ENCODE results near the gene B4GAT1.

Gene B4GAT1

DNA sequence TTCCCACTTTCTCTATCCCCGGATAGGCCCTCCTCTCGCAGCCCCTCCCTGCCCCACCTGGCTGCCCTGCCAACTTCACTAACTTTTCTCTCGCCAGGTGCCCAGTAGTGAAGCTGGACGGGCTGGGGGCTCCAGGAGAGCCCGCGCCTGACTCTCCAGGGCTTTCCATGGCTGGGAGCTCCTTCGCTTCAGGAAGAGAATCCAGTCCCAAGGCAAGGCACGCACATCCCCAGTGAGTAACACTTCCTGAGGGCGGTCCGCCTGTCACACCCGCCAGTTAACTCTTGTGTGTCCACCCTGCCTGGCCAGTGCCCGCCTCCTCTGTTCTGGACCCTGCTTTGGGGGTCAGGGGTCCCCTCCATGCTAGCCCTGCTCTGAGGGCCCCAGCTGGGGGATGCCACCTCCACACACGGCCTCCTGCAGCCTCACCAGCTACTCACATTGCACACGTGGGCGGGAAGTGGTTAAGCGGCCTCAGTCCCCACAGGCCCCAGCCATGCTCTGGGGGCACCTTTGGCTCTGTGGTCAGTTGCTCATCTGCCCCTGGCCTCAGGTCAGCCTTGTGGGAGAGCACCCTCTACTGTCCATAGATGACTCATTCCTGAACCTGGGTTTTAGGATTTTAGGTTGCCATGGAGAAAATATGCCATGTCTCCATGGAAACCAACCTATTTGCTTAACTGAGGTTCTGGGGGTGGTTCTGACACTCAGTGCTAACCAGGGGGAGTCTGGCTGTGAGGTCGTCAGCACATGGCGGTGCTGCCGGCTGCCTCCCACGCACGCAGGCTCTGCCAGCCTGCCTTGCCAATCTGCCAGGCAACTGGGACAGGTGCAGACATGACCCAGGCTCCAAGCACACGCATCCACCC, 11.0 kb downstream of the B4GAT1 start, which contains the start of gene RIN1:
TSS of gene RIN1 (minus strand) at position 201 of the 869 bp plus-strand sequence. CDS start at position 169, 32 bp downstream.
- DNase-seq = no peak

- no peak for DNase-seq
Measured at GRCh38 chr11:66335531-66336233, 11.7 kb downstream of the B4GAT1 start.

DNA sequence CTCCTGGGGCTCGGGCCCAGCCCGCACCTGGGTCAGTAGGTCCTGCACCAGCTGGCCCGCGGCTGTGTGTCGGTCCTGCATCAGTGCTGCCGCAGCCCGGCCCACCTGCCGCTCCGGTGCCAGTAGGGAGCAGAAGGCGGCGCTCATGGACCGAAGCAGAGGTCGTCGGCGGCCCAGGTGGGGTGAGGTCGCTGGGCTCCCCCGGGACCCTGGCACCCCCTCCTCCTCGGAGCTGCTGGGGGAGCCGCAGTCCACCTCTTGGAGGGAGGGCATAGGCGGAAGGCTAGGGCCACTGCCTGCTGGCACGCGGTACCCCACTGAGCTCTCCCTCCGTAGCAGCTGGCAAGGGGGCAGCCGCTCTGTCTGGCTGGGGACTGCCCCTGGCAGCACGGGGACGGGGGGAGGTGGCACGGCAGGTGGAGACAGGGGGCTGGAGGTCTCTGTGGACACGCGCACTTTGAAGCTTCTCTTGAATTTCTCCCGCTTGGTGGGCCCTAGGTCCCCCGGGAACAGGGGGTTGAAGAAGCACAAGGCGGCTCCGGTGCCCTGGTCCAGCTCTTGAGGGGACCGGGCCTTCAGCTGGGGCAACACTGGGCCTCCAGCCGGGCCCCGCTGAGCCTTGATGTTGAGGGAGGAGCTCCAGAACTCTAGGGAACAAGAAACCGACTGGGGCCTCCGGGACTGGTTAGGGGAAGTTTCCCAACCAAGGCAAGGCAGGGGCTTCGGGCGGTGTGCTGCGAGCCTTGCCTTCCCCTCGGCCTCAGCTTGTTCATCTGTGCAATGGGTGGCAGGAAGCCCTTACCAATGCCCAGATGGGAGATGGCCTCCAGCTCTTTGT, 12.6 kb downstream of the B4GAT1 start:
- DNase-seq = no peak

DNA sequence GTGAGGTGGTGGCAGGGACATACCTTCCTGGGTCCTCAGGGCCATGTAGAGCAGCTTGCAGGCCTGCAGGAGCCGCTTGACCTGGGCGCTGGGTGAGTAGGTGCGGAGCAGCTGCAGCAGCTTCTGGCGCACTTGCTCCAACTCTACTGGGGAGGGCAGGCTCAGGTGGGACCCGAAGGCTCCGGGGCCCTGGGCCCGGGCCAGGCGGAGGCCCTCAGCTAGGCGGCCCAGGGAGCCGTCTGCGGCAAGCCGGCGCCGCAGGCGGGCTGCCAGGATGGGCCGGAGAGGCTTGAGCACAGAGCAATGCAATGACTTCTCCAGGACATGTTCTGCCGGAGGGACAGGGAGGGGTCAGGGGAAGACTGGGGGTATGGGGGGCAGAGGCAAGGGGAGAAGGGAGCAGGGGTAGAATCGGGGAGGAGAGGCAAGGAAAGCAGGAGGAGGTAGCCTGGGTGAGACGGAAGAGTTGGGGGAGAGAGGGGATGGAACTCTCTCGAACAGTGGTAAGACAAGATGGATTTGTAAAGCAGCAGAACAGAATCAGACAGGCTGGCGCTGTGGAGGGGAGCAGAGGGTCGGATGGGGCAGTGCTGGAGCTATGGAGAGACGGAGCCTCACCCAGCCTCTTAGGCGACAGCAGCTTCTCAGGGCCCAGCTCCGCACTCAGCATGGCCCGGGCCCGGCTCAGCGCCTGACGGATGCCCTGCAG, 13.4 kb downstream of the B4GAT1 start:
- DNase-seq = no peak

DNA sequence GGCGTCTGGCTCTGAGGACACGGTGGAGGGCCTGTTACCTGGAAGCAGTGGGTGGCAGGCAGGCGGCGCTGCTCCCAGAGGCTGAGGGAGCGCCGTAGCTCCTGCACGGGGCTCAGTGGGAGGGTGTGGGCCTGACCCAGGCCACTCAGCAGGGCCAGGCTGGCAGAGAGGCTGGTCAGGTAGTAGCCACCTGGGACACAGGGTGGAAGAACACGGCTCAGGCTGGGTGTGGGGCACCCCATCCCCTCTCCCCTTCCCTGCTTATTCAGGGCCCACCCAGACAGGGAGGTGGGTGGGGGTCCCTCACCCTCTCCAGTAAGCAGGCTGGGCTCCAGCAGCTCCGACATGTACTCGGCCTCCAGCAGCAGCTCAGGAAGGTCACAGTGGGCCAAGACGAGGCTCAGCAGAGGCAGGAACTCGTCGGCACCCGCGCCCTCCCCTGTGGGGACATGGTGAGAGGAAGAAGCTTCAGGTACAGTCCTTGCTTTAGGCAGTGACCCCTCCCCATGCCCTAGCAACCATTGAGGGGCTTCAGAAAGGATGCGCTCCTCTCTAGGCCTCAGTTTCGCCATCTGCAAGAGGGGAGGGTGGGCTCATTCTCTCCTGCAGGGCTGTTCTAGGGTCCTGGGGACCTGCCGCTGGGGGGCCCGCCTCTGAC, 14.1 kb downstream of the B4GAT1 start:
- no peak for DNase-seq

- no peak for DNase-seq
Measured at GRCh38 chr11:66332371-66333219, 14.8 kb downstream of the B4GAT1 start.

DNA sequence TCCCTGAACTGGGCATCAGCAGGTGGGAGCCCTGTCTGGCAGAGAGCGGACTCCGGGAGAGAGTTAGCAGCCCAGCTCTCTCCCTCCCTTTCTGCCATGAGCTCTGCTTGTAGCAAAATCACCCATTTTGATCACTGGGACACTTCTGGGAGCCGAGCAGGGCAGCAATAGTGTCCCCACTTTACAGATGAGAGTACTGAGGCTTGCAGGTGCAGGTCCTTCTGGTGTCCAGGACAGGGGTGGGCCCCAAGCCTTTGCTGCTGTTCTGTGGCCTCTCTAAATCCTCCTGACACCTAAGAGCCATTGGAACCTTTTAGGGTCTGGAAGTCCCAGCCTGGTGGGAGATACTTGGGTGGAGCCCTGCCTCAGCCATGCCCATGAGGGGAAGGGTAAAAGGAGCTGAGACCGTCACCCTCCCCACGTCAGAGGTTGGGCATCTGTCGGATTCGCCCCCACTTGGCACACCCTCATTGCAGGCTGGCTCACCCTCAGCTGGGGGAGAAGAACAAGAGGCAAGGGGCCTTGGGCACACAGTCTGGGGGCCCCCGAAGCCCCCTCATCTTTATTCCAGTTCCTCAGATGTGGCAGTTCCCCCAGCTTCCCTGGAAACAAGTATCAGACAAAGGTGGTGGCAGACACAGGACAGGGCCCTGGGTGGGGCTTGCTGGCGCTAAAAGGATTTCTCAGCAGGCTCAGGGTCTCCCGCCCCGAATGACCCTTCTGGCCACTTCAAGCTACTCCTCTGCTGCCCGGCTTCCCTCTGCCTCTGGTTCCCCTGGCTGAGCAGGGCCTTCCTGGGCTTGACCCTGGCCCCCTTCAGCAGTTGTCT, 15.7 kb downstream of the B4GAT1 start:
- no peak for DNase-seq

DNA sequence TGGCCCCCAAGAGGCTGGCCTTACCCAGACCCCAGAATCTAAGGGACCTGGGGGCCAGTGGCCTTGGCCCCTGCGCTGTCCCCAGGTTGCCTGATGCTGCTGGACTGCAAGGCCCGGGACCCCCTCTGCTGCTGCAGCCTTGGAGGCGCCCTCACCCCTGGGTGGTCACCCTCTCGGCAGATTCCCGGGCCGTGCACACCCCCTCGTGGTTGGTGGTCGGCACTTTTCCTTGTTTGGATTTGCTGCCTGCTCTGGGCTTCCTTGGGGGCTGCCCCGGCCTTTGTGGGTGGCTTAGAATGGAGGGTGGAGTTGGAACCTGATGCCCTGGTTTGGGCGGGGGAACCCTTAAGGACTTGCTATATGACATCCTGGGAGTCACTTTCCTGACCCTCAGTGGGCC, 16.5 kb downstream of the B4GAT1 start:
- DNase-seq = no peak

DNA sequence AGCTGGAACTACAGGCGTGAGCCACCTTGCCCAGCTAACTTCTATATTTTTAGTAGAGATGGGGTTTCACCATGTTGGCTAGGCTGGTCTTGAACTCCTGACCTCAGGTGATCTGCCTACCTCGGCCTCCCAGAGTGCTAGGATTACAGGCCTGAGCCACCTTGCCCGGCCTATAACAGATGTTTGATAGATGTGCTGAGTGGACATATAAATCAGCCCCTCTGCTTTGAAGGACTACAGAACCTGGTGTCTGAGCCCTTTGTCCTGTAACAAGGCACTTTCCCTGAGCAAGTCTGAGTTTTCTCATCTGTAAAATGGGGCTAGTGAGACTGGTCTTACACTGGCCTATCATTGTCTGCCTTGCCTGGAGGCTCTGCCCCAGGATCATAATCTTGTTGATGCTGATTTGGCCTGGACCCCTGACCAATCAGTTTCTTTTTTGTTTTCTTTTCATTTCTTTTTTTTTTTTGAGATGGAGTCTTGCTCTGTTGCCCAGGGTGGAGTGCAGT, 18.2 kb downstream of the B4GAT1 start:
- no peak for DNase-seq

- peak; percentile 75 for DNase-seq
Measured at GRCh38 chr11:66328302-66329144, 18.9 kb downstream of the B4GAT1 start.

GRCh38 chr11:66328031-66328301, 19.5 kb downstream of the B4GAT1 start:
- no peak for DNase-seq

DNA sequence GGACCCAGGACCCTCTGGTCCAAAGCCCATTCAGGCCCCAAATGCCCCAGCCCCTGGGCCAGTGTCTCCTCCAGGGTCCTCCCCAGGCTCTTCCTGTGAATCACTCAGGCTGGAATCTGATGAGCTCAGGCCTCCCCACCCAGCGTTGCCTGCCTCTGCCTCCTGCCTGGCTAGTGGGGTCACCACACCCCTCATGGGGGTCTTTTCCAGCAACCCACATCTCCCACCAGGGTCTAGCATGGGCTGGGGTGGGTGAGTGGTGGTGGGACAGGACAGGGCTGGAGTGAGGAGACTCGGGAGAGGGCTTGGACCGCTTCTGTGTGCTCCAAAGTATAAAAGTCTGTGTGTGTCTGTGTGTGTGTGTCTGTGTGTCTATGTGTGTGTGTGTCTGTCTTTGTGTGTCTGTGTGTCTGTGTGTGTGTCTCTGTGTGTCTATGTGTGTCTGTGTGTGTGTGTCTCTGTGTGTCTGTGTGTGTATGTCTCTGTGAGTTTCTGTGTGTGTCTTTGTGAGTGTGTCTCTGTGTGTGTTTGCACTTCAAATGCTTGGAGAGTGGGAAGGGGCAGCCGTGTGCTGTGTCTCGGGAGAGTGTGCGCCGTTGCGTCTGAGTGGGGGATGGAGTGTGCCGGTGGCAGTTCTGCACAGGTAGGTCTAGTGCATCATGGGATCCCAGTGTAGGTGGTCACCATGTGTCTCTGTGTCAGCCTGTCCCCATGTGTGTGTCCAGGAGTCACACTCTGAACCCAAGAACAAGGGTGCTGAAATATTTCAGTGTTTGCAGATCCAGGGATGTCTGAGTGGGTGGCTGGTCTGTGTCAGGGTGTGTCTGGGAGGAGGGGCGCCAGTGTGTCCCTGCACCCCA, 20.0 kb downstream of the B4GAT1 start:
- no peak for DNase-seq

DNA sequence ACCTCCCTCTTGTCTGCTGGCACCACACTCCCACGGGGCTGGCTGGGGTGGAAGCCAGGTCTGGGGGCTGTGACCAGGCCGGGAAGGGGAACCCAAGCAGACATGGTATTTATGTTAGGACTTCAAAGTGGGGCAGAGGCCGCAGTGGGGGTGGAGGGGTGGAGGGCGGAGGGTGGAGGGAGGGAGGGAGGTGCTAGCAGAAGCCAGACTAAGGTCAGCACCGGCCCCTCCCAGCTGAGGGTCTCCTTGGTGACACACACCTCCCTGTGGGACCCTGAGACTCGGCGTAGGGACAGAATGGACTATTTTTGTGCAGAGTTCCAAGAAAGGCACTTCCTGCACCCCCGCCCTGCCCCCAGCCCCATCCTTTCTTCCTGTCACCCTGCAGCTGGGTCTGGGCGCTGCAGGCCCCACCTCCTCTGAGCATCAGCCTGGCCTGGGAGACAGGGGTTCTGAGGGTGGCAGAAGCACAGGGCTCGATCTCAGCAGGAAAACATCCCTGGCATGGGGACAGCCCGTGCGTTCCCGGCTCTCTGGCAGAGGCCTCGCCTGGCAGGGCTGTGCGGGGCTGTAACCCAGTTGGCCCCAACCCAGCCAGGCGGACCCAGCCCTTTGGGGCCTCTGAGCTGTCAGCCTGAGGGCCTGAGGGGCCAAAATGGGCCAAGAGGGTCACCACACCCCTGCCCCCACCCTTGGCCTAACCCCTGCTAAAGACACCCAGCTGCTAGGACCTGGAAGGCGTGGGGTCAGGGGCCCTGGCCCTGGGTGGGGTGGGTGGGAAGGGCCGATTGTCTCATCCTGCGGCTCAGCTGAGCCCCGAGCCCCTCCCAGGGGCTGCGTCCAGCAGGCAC, 20.9 kb downstream of the B4GAT1 start:
- DNase-seq = no peak

GRCh38 chr11:66325263-66325671, 22.2 kb downstream of the B4GAT1 start:
- DNase-seq = no peak

GRCh38 chr11:66324664-66325063, 22.8 kb downstream of the B4GAT1 start:
- DNase-seq = no peak

DNA sequence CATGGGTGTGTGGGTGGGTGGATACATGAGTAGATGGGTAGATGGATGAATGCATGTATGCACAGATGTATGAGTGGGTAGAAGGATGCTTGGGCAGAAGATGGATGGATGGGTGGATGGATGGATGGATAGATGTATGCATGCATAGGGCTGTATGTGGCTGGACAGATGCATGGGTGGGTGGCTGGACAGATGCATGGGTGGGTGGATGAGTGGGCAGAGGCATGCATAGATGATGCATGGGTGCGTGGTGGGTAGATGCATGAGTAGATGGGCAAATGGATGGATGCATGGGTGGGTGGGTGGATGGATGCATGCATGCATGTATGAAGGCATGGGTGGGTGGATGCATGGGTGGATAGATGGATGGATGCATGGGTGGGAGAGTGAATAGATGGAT, 23.7 kb downstream of the B4GAT1 start:
- no peak for DNase-seq

Data from T-helper 9 cell (primary cell).